ENCODE results near the gene CCNI2.

- TF ChIP-seq EZH2 (IDR thresholded peaks at IDR 0.05; ENCODE audit: insufficient read depth, poor library complexity, severe bottlenecking) (no peak), EZH2phosphoT487 (IDR thresholded peaks at IDR 0.05; ENCODE audit: insufficient read depth, low read depth) (no peak)
Measured at GRCh38 chr5:132752581-132753125, 5.4 kb downstream of the CCNI2 start.
